ENCODE data around the gene HS6ST3.
A peak's percentile ranks its signal among the peaks of the same experiment; 100 is the strongest.

The HS6ST3 gene

GRCh38 chr13:96783057-96783456 lies 693.1 kb downstream of the HS6ST3 start:
- no peak overlapping the region for H3K14ac ChIP-seq (ENCODE audit: low read length in 2 of 2)
- H2BK12ac ChIP-seq (ENCODE audit: low read length in 2 of 2) = no peak overlapping the region
- no peak overlapping the region for H3K23ac ChIP-seq (ENCODE audit: low read length in 2 of 2)
- H3K4ac ChIP-seq (ENCODE audit: low read depth in 1 of 2, low read length in 2 of 2) = no peak overlapping the region
- H3K27ac ChIP-seq (ENCODE audit: low read length, poor library complexity, severe bottlenecking) = no peak overlapping the region
- H3K18ac ChIP-seq (ENCODE audit: low read depth in 1 of 2, low read length in 2 of 2) = no peak overlapping the region
- no peak overlapping the region for H3K9ac ChIP-seq (ENCODE audit: low read length)
- no peak overlapping the region for H4K91ac ChIP-seq (ENCODE audit: low read length)
- H2AFZ ChIP-seq (ENCODE audit: low read depth, low read length) = no peak overlapping the region
- H3K36me3 ChIP-seq (ENCODE audit: control insufficient read depth in 1 of 2, insufficient read depth in 2 of 2, low read depth in 1 of 2, low read length in 2 of 2) = no peaks in the 10 kb centered on the region
- WGBS = 50% methylated on average over 1 of the region's 2 CpGs
- no peak overlapping the region for H4K8ac ChIP-seq (ENCODE audit: low read length)
- no peak overlapping the region for H2AK5ac ChIP-seq (ENCODE audit: low read length, severe bottlenecking)
- no peaks in the 10 kb centered on the region for H3K4me1 ChIP-seq (ENCODE audit: control insufficient read depth, insufficient read depth, low read depth, low read length)
- no peak overlapping the region for H3K4me3 ChIP-seq (ENCODE audit: insufficient read depth in 1 of 2, low read depth in 1 of 2, low read length in 2 of 2)
- no peak overlapping the region for H3K4me2 ChIP-seq (ENCODE audit: low read length, poor library complexity, severe bottlenecking)
- H2BK15ac ChIP-seq (ENCODE audit: low read depth, poor library complexity, severe bottlenecking) = no peak overlapping the region
- peaks cover 9% of the 10 kb centered on the region for H3K9me3 ChIP-seq (ENCODE audit: control insufficient read depth, low read length)
- no peak overlapping the region for H2BK120ac ChIP-seq (ENCODE audit: low read depth, low read length)
- H2BK5ac ChIP-seq (ENCODE audit: low read depth, low read length, poor library complexity, severe bottlenecking) = no peak overlapping the region
- H3K27me3 ChIP-seq (ENCODE audit: control insufficient read depth in 1 of 2, insufficient read depth in 1 of 2, low read length in 2 of 2) = no peaks in the 10 kb centered on the region
- H3K79me1 ChIP-seq (replicated peaks; ENCODE audit: low read length, poor library complexity, severe bottlenecking) = no peaks in the 10 kb centered on the region
- DNase-seq = peak; percentile 54

- H3K4me3 ChIP-seq (ENCODE audit: insufficient read depth in 1 of 2, low read depth in 1 of 2, low read length in 2 of 2) = no peak overlapping the region
- no peak overlapping the region for H4K91ac ChIP-seq (ENCODE audit: low read length)
- H3K23ac ChIP-seq (ENCODE audit: low read length in 2 of 2) = no peak overlapping the region
- H2BK15ac ChIP-seq (ENCODE audit: low read depth, poor library complexity, severe bottlenecking) = no peak overlapping the region
- H3K27me3 ChIP-seq (ENCODE audit: control insufficient read depth in 1 of 2, insufficient read depth in 1 of 2, low read length in 2 of 2) = no peaks in the 10 kb centered on the region
- no peaks in the 10 kb centered on the region for H3K4me1 ChIP-seq (ENCODE audit: control insufficient read depth, insufficient read depth, low read depth, low read length)
- H3K79me1 ChIP-seq (replicated peaks; ENCODE audit: low read length, poor library complexity, severe bottlenecking) = no peaks in the 10 kb centered on the region
- H3K4me2 ChIP-seq (ENCODE audit: low read length, poor library complexity, severe bottlenecking) = no peak overlapping the region
- H2BK120ac ChIP-seq (ENCODE audit: low read depth, low read length) = no peak overlapping the region
- H2AK5ac ChIP-seq (ENCODE audit: low read length, severe bottlenecking) = no peak overlapping the region
- no peak overlapping the region for H3K4ac ChIP-seq (ENCODE audit: low read depth in 1 of 2, low read length in 2 of 2)
- DNase-seq = peak; percentile 71
- H4K8ac ChIP-seq (ENCODE audit: low read length) = no peak overlapping the region
- H2BK12ac ChIP-seq (ENCODE audit: low read length in 2 of 2) = no peak overlapping the region
- no peak overlapping the region for H3K9ac ChIP-seq (ENCODE audit: low read length)
- 30% methylated on average over 1 of the region's 3 CpGs for WGBS
- H3K27ac ChIP-seq (ENCODE audit: low read length, poor library complexity, severe bottlenecking) = no peak overlapping the region
- no peak overlapping the region for H2BK5ac ChIP-seq (ENCODE audit: low read depth, low read length, poor library complexity, severe bottlenecking)
- peaks cover 9% of the 10 kb centered on the region for H3K9me3 ChIP-seq (ENCODE audit: control insufficient read depth, low read length)
- no peaks in the 10 kb centered on the region for H3K36me3 ChIP-seq (ENCODE audit: control insufficient read depth in 1 of 2, insufficient read depth in 2 of 2, low read depth in 1 of 2, low read length in 2 of 2)
- no peak overlapping the region for H2AFZ ChIP-seq (ENCODE audit: low read depth, low read length)
- peak overlapping the region in 1 of 2 experiments; percentile 5 for H3K18ac ChIP-seq (ENCODE audit: low read depth in 1 of 2, low read length in 2 of 2)
- no peak overlapping the region for H3K14ac ChIP-seq (ENCODE audit: low read length in 2 of 2)
Measured at GRCh38 chr13:96783511-96783910, 693.6 kb downstream of the HS6ST3 start.

- H3K27me3 ChIP-seq (ENCODE audit: control insufficient read depth in 1 of 2, insufficient read depth in 1 of 2, low read length in 2 of 2) = no peaks in the 10 kb centered on the region
- no peak overlapping the region for H2AK5ac ChIP-seq (ENCODE audit: low read length, severe bottlenecking)
- H3K23ac ChIP-seq (ENCODE audit: low read length in 2 of 2) = no peak overlapping the region
- H2BK120ac ChIP-seq (ENCODE audit: low read depth, low read length) = no peak overlapping the region
- H3K4me3 ChIP-seq (ENCODE audit: insufficient read depth in 1 of 2, low read depth in 1 of 2, low read length in 2 of 2) = no peak overlapping the region
- no peak overlapping the region for H4K91ac ChIP-seq (ENCODE audit: low read length)
- H2AFZ ChIP-seq (ENCODE audit: low read depth, low read length) = no peak overlapping the region
- H3K79me1 ChIP-seq (replicated peaks; ENCODE audit: low read length, poor library complexity, severe bottlenecking) = no peaks in the 10 kb centered on the region
- no peak overlapping the region for H3K27ac ChIP-seq (ENCODE audit: low read length, poor library complexity, severe bottlenecking)
- H3K14ac ChIP-seq (ENCODE audit: low read length in 2 of 2) = no peak overlapping the region
- DNase-seq = no peak
- no peak overlapping the region for H3K4ac ChIP-seq (ENCODE audit: low read depth in 1 of 2, low read length in 2 of 2)
- peaks cover 9% of the 10 kb centered on the region for H3K9me3 ChIP-seq (ENCODE audit: control insufficient read depth, low read length)
- H4K8ac ChIP-seq (ENCODE audit: low read length) = no peak overlapping the region
- H3K4me1 ChIP-seq (ENCODE audit: control insufficient read depth, insufficient read depth, low read depth, low read length) = no peaks in the 10 kb centered on the region
- H2BK12ac ChIP-seq (ENCODE audit: low read length in 2 of 2) = no peak overlapping the region
- no peaks in the 10 kb centered on the region for H3K36me3 ChIP-seq (ENCODE audit: control insufficient read depth in 1 of 2, insufficient read depth in 2 of 2, low read depth in 1 of 2, low read length in 2 of 2)
- H2BK5ac ChIP-seq (ENCODE audit: low read depth, low read length, poor library complexity, severe bottlenecking) = no peak overlapping the region
- no peak overlapping the region for H3K18ac ChIP-seq (ENCODE audit: low read depth in 1 of 2, low read length in 2 of 2)
- no peak overlapping the region for H3K4me2 ChIP-seq (ENCODE audit: low read length, poor library complexity, severe bottlenecking)
- no peak overlapping the region for H2BK15ac ChIP-seq (ENCODE audit: low read depth, poor library complexity, severe bottlenecking)
- 96% methylated on average over 3 of the region's 3 CpGs for WGBS
- H3K9ac ChIP-seq (ENCODE audit: low read length) = no peak overlapping the region
Measured at GRCh38 chr13:96785986-96786385, 696.1 kb downstream of the HS6ST3 start.

GRCh38 chr13:96792188-96792587 lies 702.3 kb downstream of the HS6ST3 start:
- Histone ChIP-seq H2BK12ac (ENCODE audit: low read length in 2 of 2) (no peak overlapping the region), H2BK5ac (ENCODE audit: low read depth, low read length, poor library complexity, severe bottlenecking) (no peak overlapping the region), H4K91ac (ENCODE audit: low read length) (no peak overlapping the region), H2AFZ (ENCODE audit: low read depth, low read length) (no peak overlapping the region), H3K36me3 (ENCODE audit: control insufficient read depth in 1 of 2, insufficient read depth in 2 of 2, low read depth in 1 of 2, low read length in 2 of 2) (no peaks in the 10 kb centered on the region), H3K4me1 (ENCODE audit: control insufficient read depth, insufficient read depth, low read depth, low read length) (no peaks in the 10 kb centered on the region), H3K79me1 (replicated peaks; ENCODE audit: low read length, poor library complexity, severe bottlenecking) (no peaks in the 10 kb centered on the region), H3K27ac (ENCODE audit: low read length, poor library complexity, severe bottlenecking) (no peak overlapping the region), H2BK120ac (ENCODE audit: low read depth, low read length) (no peak overlapping the region), H2AK5ac (ENCODE audit: low read length, severe bottlenecking) (no peak overlapping the region), H3K18ac (ENCODE audit: low read depth in 1 of 2, low read length in 2 of 2) (no peak overlapping the region), H3K9ac (ENCODE audit: low read length) (no peak overlapping the region), H3K9me3 (ENCODE audit: control insufficient read depth, low read length) (peaks cover 4% of the 10 kb centered on the region), H4K8ac (ENCODE audit: low read length) (no peak overlapping the region), H3K4me3 (ENCODE audit: insufficient read depth in 1 of 2, low read depth in 1 of 2, low read length in 2 of 2) (no peak overlapping the region), H2BK15ac (ENCODE audit: low read depth, poor library complexity, severe bottlenecking) (no peak overlapping the region), H3K14ac (ENCODE audit: low read length in 2 of 2) (no peak overlapping the region), H3K27me3 (ENCODE audit: control insufficient read depth in 1 of 2, insufficient read depth in 1 of 2, low read length in 2 of 2) (no peaks in the 10 kb centered on the region), H3K23ac (ENCODE audit: low read length in 2 of 2) (no peak overlapping the region), H3K4ac (ENCODE audit: low read depth in 1 of 2, low read length in 2 of 2) (no peak overlapping the region), H3K4me2 (ENCODE audit: low read length, poor library complexity, severe bottlenecking) (no peak overlapping the region)
- DNase-seq = no peak
- 91% methylated on average over 3 of the region's 3 CpGs for WGBS
